Glutamatergic neuron (in vitro differentiated cells): ENCODE results near the gene OR2G2. TPM values are rescaled to one million over a fixed set of nuclear protein-coding genes. Genes with fewer than 3 reads are reported as not detected.

Source experiments
- DNase-seq: peaks from one replicate; pipeline ENCODE4 v3.0.0; 2022
- H3K27ac Mint-ChIP-seq: one replicate; pipeline ENCODE4 v1.8.0; 2020; ENCODE audit warnings: mild to moderate bottlenecking, mixed read lengths, inconsistent platforms; ENCODE audit not compliant: unreplicated experiment
- H3K27me3 Mint-ChIP-seq: one replicate; pipeline ENCODE4 v1.8.0; 2020; ENCODE audit warnings: mild to moderate bottlenecking, moderate library complexity, mixed read lengths, inconsistent platforms; ENCODE audit not compliant: unreplicated experiment
- H3K36me3 Mint-ChIP-seq: one replicate; pipeline ENCODE4 v1.8.0; 2020; ENCODE audit warnings: mild to moderate bottlenecking, mixed read lengths, inconsistent platforms; ENCODE audit not compliant: unreplicated experiment
- H3K4me1 Mint-ChIP-seq: one replicate; pipeline ENCODE4 v1.8.0; 2020; ENCODE audit warnings: mild to moderate bottlenecking, low read depth, mixed read lengths, inconsistent platforms; ENCODE audit not compliant: unreplicated experiment
- H3K4me3 Mint-ChIP-seq: one replicate; pipeline ENCODE4 v1.8.0; 2020; ENCODE audit warnings: mild to moderate bottlenecking, mixed read lengths, inconsistent platforms; ENCODE audit not compliant: unreplicated experiment
- H3K9me3 Mint-ChIP-seq: one replicate; pipeline ENCODE4 v1.8.0; 2020; ENCODE audit warnings: mild to moderate bottlenecking, moderate library complexity, mixed read lengths, inconsistent platforms; ENCODE audit not compliant: unreplicated experiment
- total RNA-seq: library from RNA; stranded (reverse); fragmentation: NEBNext Ultra II Directional; extraction: Animal tissue kit (Norgen Biotek cat#: 25700); gene quantifications from one replicate; pipeline ENCODE4 v1.2.1, GENCODE V29; 2021; ENCODE audit not compliant: unreplicated experiment
- TF ChIP-seq, protein P1 (sequence below): fragments of 200-600 bp; sonication (generic); IDR thresholded peaks from one replicate; pipeline ENCODE4 v1.5.0; 2021; ENCODE audit not compliant: partially characterized antibody, unreplicated experiment

The OR2G2 gene
- total RNA-seq, 1 donor from 2014 or later, result not detected

DNA sequence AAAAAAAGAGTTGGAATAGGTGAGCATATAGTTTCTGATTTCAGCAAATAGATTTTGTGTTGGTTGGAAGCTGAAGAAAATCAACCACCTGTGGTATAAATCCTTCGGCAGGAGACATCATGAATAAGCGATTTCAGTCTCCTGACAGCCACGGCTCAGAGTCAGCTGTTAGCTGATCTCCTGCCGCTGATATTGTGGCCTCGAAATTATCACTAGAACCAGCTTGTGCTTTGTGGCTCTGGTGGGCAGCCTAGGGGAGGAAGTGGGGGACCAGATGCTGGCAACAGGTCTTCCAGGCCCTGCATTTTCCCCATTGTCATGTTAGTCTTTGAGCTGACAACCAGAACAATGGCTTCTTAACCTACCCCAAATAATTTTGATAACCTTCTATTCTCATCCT, 40.1 kb upstream of the OR2G2 start:
- no peaks in the 10 kb centered on the region for H3K9me3 Mint-ChIP-seq
- no peaks in the 10 kb centered on the region for H3K27me3 Mint-ChIP-seq
- no peaks in the 10 kb centered on the region for H3K36me3 Mint-ChIP-seq
- no peak for DNase-seq
- H3K27ac Mint-ChIP-seq, result no peak overlapping the region
- no peaks in the 10 kb centered on the region for H3K4me1 Mint-ChIP-seq
- H3K4me3 Mint-ChIP-seq, result no peak overlapping the region
- TF ChIP-seq, protein P1, sequence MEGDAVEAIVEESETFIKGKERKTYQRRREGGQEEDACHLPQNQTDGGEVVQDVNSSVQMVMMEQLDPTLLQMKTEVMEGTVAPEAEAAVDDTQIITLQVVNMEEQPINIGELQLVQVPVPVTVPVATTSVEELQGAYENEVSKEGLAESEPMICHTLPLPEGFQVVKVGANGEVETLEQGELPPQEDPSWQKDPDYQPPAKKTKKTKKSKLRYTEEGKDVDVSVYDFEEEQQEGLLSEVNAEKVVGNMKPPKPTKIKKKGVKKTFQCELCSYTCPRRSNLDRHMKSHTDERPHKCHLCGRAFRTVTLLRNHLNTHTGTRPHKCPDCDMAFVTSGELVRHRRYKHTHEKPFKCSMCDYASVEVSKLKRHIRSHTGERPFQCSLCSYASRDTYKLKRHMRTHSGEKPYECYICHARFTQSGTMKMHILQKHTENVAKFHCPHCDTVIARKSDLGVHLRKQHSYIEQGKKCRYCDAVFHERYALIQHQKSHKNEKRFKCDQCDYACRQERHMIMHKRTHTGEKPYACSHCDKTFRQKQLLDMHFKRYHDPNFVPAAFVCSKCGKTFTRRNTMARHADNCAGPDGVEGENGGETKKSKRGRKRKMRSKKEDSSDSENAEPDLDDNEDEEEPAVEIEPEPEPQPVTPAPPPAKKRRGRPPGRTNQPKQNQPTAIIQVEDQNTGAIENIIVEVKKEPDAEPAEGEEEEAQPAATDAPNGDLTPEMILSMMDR, result no peak

DNA sequence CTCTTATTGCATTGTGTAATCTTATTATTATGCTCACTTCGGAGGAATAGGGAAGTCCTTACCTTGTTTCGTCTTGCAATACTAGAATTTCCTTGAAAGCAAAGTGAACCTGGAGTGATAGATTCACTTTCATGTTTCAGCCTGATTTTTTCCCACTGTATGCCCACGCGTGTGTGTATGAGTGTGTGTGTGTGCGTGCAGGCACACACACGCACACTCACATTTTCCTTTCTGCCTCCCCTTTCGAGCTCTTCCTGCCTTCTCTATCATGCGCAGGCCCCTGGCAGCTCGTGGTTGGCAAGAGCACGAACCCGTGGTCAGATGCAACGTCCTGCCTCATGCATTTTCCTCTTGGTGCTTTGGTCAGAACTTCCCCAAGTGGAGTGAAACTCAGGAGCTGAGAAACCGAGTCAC, 39.4 kb upstream of the OR2G2 start, which contains the start of gene GCSAML:
Gene GCSAML (plus strand): TSS at position 366 of the 414 bp plus-strand sequence. CDS start 58 bp downstream, outside the sequence.
- no peak for DNase-seq
- H3K27ac Mint-ChIP-seq, result no peak within 1 kb of the TSS
- no peaks in the 10 kb centered on the region for H3K27me3 Mint-ChIP-seq
- no peaks in the 10 kb centered on the region for H3K4me1 Mint-ChIP-seq
- no peaks in the 10 kb centered on the region for H3K9me3 Mint-ChIP-seq
- no peaks in the 10 kb centered on the region for H3K36me3 Mint-ChIP-seq
- TF ChIP-seq, protein P1, result no peak
- no peak within 1 kb of the TSS for H3K4me3 Mint-ChIP-seq

DNA sequence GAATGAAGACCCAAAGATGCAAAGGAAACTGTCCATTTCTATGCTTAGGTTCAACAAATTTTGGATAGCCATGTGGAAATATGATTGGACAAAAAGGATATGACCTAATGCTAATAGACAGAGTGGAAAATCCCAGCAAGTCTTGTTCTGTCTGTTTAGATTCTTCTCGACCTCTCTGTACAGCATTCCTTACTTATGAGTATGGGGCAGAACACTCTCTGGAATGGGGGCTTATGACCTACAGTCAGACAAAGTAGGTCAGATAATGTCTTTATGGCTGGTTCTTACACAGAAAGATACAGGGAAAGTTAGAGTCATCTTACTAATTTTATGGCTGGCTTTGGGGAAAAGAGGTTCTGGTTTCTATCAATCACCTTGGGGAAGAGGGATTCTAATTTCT, 36.4 kb upstream of the OR2G2 start:
- H3K4me1 Mint-ChIP-seq, result no peaks in the 10 kb centered on the region
- no peak overlapping the region for H3K4me3 Mint-ChIP-seq
- H3K27me3 Mint-ChIP-seq, result no peaks in the 10 kb centered on the region
- no peak for DNase-seq
- H3K36me3 Mint-ChIP-seq, result no peaks in the 10 kb centered on the region
- no peaks in the 10 kb centered on the region for H3K9me3 Mint-ChIP-seq
- no peak overlapping the region for H3K27ac Mint-ChIP-seq
- TF ChIP-seq, protein P1, result no peak

DNA sequence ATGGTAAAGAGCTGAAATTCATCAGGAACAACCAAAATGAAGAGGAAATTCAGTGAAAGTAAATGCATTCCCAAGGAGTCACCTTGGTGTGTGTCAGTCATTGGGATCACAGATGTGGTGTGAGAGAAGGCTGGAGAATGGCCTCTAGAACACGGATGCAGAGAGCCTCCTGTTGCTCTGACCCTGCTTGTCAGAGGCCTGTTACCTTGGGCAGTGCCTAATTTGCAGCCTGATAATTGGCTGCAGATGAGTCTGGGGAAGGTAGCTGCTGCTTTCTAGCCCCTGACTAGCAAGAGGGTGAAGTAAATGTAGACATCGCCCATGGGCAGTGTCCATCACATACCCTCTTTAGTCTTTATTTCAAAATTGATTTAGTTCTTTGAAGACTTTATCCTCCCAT, 35.9 kb upstream of the OR2G2 start:
- no peak overlapping the region for H3K27ac Mint-ChIP-seq
- H3K4me1 Mint-ChIP-seq, result no peaks in the 10 kb centered on the region
- TF ChIP-seq, protein P1, result no peak
- DNase-seq, result no peak
- no peaks in the 10 kb centered on the region for H3K36me3 Mint-ChIP-seq
- no peaks in the 10 kb centered on the region for H3K9me3 Mint-ChIP-seq
- no peak overlapping the region for H3K4me3 Mint-ChIP-seq
- H3K27me3 Mint-ChIP-seq, result no peaks in the 10 kb centered on the region

DNA sequence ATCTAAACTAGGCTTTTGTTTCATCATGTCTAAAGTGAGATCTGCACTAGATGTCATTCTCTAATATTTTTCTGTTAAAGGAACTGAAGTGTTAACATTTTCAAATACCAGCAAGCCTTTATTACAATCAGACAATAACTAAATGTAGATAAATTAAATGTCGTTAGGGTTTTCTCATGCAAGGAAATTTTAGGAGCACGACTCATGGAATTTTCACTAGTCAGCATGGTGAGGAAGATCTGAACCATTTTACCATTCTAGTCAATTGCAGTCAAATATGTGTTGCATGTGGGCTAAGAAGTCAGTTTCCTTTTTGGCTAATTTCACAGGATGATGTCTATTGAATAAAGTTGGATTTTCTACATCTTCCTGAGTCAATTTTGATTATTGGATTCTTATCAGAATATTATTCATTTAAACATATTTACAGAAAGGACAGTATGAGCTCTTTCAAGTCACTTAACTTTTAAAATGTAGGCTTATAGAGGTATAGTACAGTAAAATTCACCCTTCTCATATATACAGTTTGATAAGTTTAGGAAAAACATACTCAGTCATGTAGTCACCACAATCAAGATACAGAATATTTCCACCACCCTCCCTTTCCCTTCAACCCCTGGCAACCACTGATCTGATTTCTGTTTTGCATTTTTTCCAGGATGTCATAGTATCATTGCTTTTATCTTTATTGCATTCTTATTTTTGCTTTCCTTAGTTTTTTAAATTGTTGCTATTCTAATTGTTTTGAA, 30.1 kb upstream of the OR2G2 start:
- H3K27ac Mint-ChIP-seq, result no peak overlapping the region
- no peak for DNase-seq
- no peaks in the 10 kb centered on the region for H3K27me3 Mint-ChIP-seq
- no peaks in the 10 kb centered on the region for H3K4me1 Mint-ChIP-seq
- no peaks in the 10 kb centered on the region for H3K36me3 Mint-ChIP-seq
- H3K9me3 Mint-ChIP-seq, result no peaks in the 10 kb centered on the region
- TF ChIP-seq, protein P1, result no peak
- H3K4me3 Mint-ChIP-seq, result no peak overlapping the region
